Measurements from ENCODE around the gene APOBEC3H. TPM values are rescaled to one million over a fixed set of nuclear protein-coding genes. Genes with fewer than 3 reads are reported as not detected.

Gene APOBEC3H
- total and polyA plus RNA-seq, 2 donors (not counting 3 experiments of a cell fraction or from before 2014, with no cell fraction given) = not detected

DNA sequence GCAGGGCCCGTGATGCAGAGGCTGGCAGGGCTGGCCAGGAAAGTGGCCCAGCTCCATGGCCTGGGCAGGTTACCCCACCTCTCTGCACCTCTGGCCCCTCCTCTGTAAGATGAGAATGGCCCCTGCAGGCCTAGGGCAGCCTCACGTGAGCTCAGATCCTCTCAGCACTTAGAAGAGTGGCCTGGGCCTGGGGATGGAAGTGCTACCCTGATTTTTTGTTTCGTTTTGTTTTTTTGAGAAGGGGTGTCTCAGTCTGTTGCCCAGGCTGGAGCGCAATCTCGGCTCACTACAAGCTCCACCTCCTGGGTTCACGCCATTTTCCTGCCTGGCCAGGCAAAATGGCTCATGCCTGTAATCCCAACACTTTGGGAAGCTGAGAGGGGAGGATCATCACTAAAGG lies 982 bp downstream of the APOBEC3H start:
- TF ChIP-seq GATA2 (IDR thresholded peaks at IDR 0.05; ENCODE audit: insufficient read depth, insufficient read length, low read depth, low read length) (no peak), JUN (IDR thresholded peaks at IDR 0.05; ENCODE audit: borderline replicate concordance, insufficient read depth, insufficient read length, low read depth) (no peak), EZH2 (IDR thresholded peaks at IDR 0.05; ENCODE audit: borderline replicate concordance, low read depth, low read length, severe bottlenecking) (no peak), POLR2A (IDR thresholded peaks at IDR 0.05; ENCODE audit: low read depth, low read length) (no peak), MYC (IDR thresholded peaks at IDR 0.05; ENCODE audit: low read depth, low read length) (no peak), POLR2AphosphoS5 (IDR thresholded peaks at IDR 0.05; ENCODE audit: insufficient read depth, low read depth, low read length) (no peak), FOS (IDR thresholded peaks at IDR 0.05; ENCODE audit: borderline replicate concordance, insufficient read depth, low read length) (no peak)
- TF ChIP-seq, protein P1, sequence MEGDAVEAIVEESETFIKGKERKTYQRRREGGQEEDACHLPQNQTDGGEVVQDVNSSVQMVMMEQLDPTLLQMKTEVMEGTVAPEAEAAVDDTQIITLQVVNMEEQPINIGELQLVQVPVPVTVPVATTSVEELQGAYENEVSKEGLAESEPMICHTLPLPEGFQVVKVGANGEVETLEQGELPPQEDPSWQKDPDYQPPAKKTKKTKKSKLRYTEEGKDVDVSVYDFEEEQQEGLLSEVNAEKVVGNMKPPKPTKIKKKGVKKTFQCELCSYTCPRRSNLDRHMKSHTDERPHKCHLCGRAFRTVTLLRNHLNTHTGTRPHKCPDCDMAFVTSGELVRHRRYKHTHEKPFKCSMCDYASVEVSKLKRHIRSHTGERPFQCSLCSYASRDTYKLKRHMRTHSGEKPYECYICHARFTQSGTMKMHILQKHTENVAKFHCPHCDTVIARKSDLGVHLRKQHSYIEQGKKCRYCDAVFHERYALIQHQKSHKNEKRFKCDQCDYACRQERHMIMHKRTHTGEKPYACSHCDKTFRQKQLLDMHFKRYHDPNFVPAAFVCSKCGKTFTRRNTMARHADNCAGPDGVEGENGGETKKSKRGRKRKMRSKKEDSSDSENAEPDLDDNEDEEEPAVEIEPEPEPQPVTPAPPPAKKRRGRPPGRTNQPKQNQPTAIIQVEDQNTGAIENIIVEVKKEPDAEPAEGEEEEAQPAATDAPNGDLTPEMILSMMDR (IDR thresholded peaks at IDR 0.05; ENCODE audit: extremely low read depth in 1 of 2, insufficient read depth in 1 of 2, low read depth in 1 of 2, low read length in 2 of 2) = no peak
- POLR2A ChIA-PET = no interaction called here
- no peak overlapping the region for H3K27ac ChIP-seq (ENCODE audit: insufficient read depth, low read depth, low read length)
- CTCF ChIA-PET = interaction anchor here (1.0 to 1.4 kb wide), 2 partner anchors 24 to 228 kb away, joined by 5 read pairs; no protein-coding TSS in a partner anchor
- H3K4me1 ChIP-seq (ENCODE audit: control insufficient read depth, extremely low read depth, insufficient read depth, low read length) = no peaks in the 10 kb centered on the region
- dilution Hi-C loops (cut with MboI; ENCODE audit: extremely low pct_ligation_motif_present, low sequenced_read_pairs) = no loop called here
- H3K9ac ChIP-seq (replicated peaks; ENCODE audit: extremely low read depth, insufficient read depth, low read length) = no peak overlapping the region
- FAIRE-seq (no peak), DNase-seq (ENCODE audit: low read depth, low spot score) (no peak)
- no peaks in the 10 kb centered on the region for H3K36me3 ChIP-seq (ENCODE audit: control insufficient read depth in 2 of 2, extremely low read depth in 1 of 2, insufficient read depth in 2 of 2, low read length in 2 of 2)
- H3K4me2 ChIP-seq (ENCODE audit: insufficient read depth, low read length) = no peak overlapping the region
- no TSS peak for BruUV-seq (replicated peaks)
- H4K20me1 ChIP-seq (replicated peaks; ENCODE audit: control insufficient read depth, extremely low read depth, insufficient read depth, low read length) = no peaks in the 10 kb centered on the region
- peaks cover 0 to 2% of the 10 kb centered on the region in 2 experiments for H3K27me3 ChIP-seq (ENCODE audit: control insufficient read depth in 2 of 2, insufficient read depth in 2 of 2, low read length in 2 of 2)
- intact Hi-C loops (cut with micrococcal nuclease) = no loop called here
- H3K79me2 ChIP-seq (ENCODE audit: control insufficient read depth, insufficient read depth, low read length) = no peaks in the 10 kb centered on the region
- no peaks in the 10 kb centered on the region for H3K9me1 ChIP-seq (replicated peaks; ENCODE audit: control insufficient read depth, extremely low read depth, insufficient read depth, low read length)
- no peak overlapping the region for H2AFZ ChIP-seq (ENCODE audit: low read depth, low read length)
- H3K9me3 ChIP-seq (replicated peaks; ENCODE audit: control insufficient read depth, insufficient read depth, low read length) = no peaks in the 10 kb centered on the region
- H3K4me3 ChIP-seq (replicated peaks in 1 of 3; ENCODE audit: insufficient read depth in 1 of 3, low read depth in 1 of 3, low read length in 3 of 3) = no peak overlapping the region
